Lung microvascular endothelial cell (primary cell): Measurements from ENCODE around the gene CAB39. TPM values are rescaled to one million over a fixed set of nuclear protein-coding genes. Genes with fewer than 3 reads are reported as not detected.
A peak's percentile ranks its signal among the peaks of the same experiment; 100 is the strongest.
"Not testable (repeated sequence)": the region's sequence is repeated elsewhere in the genome, so short reads cannot be mapped to it uniquely, and the experiment has no call there.

Source experiments
- DNase-seq, 2 donors: peaks; one replicate each; pipeline versions ENCODE4 v3.0.0 to v3.0.0-alpha.2; 2010; ENCODE audit warnings: low read depth in 2 of 2
- total RNA-seq: library from RNA; depleted of rRNA; stranded (reverse); fragments of >200 nt; gene quantifications from 2 replicates; pipeline ENCODE4 v1.2.1, GENCODE V29; 2014

Gene CAB39
- total RNA-seq, 1 donor from 2014 or later = 50.2 TPM

- DNase-seq = peak; percentile 40 to 83
These were observed 1.5 kb downstream of the CAB39 start for GRCh38 chr2:230714136-230714480.

DNA sequence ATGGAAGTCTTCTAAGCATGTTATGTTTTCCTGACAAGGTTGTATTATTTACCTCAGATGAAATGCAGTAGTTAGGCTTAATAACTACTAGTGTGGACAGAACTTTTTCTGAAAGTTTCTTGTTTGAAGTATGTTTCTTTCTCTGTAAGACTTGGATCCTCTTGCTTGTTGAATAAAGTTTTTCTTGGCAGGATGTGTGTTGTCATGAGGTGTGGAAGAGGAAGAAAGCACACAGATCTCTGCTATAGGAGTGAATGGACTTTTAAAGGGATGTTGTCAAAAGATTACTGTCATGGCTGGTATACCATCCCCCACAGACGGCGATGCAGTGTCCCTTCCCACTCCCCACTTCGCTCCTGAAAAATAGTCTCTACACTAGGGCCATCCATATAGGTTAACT, 2.6 kb downstream of the CAB39 start:
- peak; percentile 44 to 45 for DNase-seq

DNA sequence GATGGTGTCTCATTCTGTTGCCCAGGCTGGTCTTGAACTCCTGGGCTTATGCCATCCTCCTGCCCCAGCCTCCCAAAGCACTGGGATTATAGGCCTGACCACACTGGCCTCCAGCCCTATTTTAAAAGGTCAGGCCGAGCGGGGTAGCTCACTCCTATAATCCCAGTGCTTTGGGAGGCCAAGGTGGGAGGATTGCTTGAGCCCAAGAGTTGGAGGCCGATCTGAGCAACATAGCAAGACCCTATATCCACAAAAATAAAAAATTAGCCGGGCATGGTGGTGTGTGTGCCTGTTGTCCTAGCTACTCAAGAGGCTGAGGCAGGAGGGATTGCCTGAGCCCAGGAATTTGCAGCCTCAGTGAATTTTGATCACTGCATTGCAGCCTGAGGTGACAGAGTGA, 3.9 kb downstream of the CAB39 start:
- no peak for DNase-seq

DNA sequence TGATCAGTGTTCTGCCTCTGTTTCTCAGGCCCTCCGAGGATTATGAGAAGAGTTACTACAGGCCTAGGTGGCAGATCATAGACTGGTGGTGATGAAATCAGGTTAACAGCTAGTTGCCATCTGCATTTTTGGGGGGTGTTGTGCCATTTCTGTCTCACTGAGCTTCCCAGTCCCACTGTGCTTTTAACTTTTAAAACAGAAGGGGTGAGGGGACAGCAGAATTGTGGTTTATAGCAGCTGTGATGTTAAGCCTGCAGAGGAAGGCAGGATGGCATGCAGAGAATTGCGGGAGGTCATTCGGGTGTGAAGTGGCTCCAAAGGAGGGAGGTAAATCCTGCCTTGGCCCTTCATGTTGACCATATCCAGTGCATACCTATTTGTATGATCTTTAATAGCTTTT, 5.0 kb downstream of the CAB39 start:
- DNase-seq = no peak

GRCh38 chr2:230719340-230719739, 6.7 kb downstream of the CAB39 start:
- no peak for DNase-seq

- no peak for DNase-seq
These were observed 9.1 kb downstream of the CAB39 start for GRCh38 chr2:230721712-230722111.

DNA sequence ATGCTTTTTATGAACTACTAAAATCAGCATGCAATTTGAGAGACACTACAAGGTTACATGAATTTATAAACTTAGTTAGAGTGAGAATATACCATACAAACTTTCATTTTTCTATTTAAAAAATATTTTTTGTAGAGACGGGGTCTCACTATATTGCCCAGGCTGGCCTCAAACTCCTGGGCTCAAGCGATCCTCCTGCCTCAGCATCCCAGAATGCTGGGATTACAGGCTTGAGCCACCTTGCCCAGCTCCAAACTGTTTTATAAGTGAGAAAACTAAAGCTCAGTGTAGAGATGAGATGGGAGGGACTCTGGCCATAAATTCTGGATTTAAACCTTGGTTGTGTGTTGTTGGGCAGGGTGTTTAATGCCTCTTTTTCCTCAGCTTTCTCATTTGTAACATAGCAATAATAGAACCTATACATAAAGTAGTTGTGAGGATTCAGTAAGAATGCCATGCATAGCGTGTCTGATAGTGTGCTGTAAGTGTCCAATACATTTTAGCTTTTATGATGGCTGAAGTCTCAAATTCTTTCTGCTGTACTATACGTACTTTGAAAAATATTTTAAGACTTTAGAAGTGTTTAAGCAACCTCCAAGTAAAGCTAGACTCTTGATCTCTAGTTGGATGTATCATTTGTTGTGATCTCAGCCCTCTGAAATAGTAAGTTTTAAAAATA, 9.7 kb downstream of the CAB39 start:
- no peak for DNase-seq

GRCh38 chr2:230723363-230723762, 10.7 kb downstream of the CAB39 start:
- DNase-seq = no peak

DNA sequence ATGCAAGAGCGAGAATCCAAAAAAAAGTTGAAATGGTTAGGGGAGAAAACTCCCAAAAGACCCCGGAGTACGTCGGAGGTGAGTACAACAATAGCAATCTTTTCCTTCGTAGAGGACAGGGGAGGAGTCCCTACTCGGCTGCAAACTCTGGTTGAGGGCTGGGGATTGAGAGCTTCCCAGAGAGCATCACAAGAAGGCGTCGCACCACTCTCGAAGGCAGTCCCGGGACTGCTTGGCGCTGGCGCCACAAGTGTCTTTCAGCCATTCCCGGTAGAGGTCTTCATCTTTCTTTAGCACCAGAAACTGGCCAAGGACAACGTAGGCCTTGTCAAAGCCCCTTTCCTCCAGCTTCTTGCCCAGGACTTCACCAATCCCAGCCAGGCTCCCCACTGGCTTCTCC, 12.3 kb downstream of the CAB39 start:
- not testable (repeated sequence) for DNase-seq

GRCh38 chr2:230731512-230731911, 18.9 kb downstream of the CAB39 start:
- DNase-seq = no peak

GRCh38 chr2:230732914-230733401, 20.3 kb downstream of the CAB39 start:
- DNase-seq = no peak

DNA sequence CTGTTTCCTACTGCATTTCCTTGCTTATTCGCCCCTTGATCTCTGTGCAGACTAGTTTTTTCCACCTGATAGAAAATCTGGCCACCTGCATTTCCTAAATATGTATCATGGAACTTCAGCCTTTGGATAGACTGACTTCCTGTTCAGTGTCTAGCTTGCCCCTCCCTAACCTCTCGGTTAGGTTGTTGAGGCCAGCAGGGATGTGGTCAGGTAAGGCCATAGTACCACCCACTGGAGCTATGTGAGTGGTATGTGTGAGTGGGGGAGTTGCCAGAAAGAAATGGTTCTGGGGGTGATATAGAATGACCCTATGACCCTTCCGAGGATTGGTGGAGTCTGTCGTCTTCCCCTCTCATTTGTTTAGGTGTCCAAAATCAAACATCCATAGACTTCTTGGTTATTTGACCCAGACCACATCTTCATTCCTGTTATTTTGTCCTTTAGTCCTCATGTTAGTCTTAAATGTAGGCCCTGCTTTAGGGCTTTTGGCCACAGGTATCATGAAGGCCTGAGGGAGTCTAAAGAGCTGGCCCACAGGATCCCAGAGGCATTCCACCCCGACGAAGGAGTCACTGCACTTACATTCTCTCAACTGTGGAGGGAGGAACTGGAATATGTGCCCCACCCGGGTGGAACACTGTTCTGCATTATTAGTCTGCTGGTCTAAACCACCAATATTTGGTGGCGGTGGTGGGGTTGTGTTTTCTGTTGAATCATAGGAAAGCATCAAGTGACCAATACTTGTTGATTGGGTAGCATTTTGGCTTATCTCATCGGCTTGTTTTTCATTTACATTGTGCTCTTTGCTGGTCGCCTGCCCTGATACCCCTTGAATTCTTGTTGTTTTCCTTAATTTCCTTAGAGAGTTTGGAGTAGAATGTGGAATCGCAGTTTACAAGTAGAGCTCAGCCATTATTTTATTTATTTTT, 21.9 kb downstream of the CAB39 start:
- no peak for DNase-seq

GRCh38 chr2:230735884-230736283, 23.2 kb downstream of the CAB39 start:
- no peak for DNase-seq

DNA sequence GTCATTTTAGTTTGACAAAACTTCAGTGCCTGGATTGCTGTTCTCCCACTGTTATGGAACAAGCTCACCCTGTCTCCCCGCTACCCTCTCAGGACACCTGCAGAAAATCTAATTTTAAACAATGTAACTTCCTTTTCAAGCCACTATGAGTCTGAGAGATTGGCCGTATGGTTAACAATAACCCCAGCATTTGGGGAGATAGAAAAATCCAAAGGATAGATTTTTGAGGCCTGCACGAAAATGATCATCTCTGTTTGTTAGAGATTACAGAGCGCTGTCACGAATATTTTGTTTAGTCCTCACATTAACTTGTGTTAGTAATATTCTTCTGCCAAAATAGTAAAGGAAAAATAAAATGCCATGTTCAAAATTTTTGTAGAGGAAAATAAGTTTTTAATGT, 24.7 kb downstream of the CAB39 start:
- DNase-seq = no peak

DNA sequence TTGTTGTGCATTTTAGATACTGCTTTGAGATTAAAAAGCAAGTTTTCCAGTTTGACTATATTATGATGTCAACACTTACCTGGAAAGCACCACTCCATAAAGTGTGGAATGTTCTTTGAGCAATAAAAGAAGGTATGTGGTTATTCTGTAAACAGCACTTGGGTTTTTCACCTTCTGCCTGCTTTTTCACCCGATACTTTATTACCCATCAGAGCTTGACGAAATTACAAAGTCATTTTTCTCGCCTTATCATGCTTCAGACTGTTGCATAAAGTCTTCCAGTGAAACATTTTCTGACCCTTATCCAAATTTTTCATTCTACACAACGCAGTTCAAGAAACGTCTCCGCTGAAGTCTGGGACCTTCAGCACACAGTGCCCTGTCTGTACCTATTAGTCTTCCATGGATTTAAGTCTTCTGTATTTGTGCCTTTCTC, 25.2 kb downstream of the CAB39 start:
- DNase-seq = no peak

GRCh38 chr2:230738391-230738811, 25.8 kb downstream of the CAB39 start:
- peak in 1 of 2 donors; percentile 24 for DNase-seq

GRCh38 chr2:230738924-230739323, 26.3 kb downstream of the CAB39 start:
- no peak for DNase-seq

GRCh38 chr2:230739961-230740360, 27.3 kb downstream of the CAB39 start:
- DNase-seq = no peak

DNA sequence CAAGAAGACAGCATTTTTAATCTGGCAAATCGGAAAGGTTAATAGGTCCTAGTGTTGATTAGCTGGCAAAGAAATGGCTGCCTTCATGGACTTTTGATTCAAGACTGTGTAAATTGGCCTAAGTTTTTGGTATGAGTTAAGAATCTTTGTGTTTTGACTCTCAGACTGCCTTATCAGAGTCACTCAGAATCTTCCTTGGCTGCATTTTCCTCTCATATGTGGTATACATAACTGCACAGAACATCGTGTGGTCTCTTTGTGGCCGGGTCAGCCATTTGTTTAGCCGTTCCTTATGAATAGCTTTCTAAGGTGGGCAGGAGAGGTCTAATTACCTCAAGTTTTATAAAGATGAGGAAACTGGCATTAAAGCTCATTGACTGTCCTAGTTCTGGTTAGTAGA, 30.1 kb downstream of the CAB39 start:
- no peak for DNase-seq

GRCh38 chr2:230746213-230746612, 33.6 kb downstream of the CAB39 start:
- no peak for DNase-seq

DNA sequence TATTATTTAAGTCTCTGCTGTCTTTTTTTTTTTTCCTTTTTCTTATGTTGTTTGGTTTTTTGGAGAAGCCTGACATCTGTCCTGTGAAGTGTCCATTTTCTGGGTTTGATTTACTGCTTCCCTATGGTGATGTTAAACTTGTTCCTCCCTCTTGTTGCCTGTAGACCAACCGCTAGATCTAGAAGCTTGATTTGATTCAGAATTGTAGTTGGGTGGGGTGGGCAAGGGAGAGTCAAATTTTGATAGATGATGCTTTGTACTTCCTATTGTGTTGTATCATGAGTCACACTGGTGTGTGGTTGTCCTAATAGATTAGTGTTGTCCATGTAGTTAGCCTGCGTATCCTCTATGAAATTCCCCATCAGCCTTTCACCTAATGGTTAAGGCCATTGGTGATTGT, 35.4 kb downstream of the CAB39 start:
- peak in 1 of 2 donors; percentile 92 for DNase-seq

GRCh38 chr2:230749111-230749510, 36.5 kb downstream of the CAB39 start:
- DNase-seq = peak in 1 of 2 donors; percentile 58

DNA sequence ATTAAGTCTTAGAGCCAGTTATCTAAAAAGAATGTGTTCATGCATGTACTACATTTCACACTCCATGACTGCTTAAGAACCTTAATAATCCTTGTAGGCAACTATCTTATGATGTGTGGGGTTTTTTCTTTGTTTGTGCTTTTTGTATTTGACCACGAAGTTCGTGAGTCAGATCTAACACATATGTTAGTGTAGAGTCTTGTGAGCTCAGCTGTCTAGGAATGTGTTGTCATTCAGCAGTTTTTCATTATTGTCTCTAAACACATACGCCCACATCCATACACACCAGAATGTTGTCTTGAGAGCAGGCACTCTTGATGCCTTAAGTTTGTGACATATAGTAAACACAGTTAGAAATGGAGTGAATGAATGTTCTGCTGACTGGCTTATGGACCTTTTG, 38.4 kb downstream of the CAB39 start:
- DNase-seq = peak in 1 of 2 donors; percentile 63
